Measurements from ENCODE around the gene SPON2. TPM values are rescaled to one million over a fixed set of nuclear protein-coding genes. Genes with fewer than 3 reads are reported as not detected.

SPON2 gene
- total and polyA plus RNA-seq, 10 donors, result 8.3 to 51.3 (median 27.1) TPM

DNA sequence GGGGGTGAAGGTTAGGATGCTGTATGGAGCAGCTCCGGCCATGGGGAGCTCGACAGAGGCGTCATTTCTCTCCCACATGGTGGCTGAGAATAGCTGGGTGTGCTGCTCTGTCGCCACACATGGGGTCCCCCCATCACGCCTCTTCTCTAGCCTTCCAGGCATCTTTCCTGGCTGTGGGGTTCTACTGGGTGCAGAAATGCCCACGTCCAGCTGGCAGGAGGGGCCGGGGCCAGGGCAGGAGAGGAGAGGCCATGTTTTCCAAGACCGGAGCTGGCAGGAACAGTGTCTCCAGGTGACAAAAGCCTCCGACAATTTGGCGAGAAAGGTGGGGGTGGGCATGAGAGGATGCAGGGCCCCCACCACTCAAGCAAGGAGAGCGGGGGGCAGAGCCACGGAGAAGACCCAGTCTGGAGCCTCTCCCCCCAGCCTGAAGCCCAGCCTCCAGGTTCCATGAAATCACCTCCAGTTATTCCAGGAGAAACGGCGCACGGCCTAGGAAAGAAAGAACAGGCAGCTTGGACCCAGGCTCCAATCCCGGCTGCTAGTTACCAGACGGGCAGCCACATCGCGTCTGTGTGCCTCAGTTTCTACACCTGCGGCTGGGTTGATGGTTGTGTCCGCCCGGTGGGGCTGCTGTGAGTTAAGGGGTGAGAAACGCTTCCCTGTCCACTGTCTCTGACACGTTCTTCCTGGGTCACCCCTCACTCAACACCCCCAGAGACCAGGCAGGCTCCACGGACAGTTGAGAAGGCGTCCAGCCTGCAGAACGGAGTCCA is 27.4 kb upstream of the SPON2 start:
- peak overlapping the region in 6 of 8 donors; percentile 72 to 96 (median 91) for H3K27ac ChIP-seq
- TF ChIP-seq, protein P1, sequence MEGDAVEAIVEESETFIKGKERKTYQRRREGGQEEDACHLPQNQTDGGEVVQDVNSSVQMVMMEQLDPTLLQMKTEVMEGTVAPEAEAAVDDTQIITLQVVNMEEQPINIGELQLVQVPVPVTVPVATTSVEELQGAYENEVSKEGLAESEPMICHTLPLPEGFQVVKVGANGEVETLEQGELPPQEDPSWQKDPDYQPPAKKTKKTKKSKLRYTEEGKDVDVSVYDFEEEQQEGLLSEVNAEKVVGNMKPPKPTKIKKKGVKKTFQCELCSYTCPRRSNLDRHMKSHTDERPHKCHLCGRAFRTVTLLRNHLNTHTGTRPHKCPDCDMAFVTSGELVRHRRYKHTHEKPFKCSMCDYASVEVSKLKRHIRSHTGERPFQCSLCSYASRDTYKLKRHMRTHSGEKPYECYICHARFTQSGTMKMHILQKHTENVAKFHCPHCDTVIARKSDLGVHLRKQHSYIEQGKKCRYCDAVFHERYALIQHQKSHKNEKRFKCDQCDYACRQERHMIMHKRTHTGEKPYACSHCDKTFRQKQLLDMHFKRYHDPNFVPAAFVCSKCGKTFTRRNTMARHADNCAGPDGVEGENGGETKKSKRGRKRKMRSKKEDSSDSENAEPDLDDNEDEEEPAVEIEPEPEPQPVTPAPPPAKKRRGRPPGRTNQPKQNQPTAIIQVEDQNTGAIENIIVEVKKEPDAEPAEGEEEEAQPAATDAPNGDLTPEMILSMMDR (IDR thresholded peaks at IDR 0.05 in 8 of 11, conservative IDR thresholded peaks at IDR 0.05 in 3 of 11), result no peak
- TF ChIP-seq POLR2AphosphoS5 (IDR thresholded peaks at IDR 0.05) (no peak), POLR2A (IDR thresholded peaks at IDR 0.05) (no peak)
- intact Hi-C loops (cut with DNase I; ENCODE audit: low total_unique reads), result no loop called here
- peak; percentile 72 for DNase-seq
- no peaks in the 10 kb centered on the region for H3K27me3 ChIP-seq (replicated peaks in 1 of 7)
- H3K4me3 ChIP-seq, result peak overlapping the region in 4 of 8 donors; percentile 40 to 67 (median 42)
- H3K36me3 ChIP-seq, result peaks cover 0 to 27% (median 0%) of the 10 kb centered on the region in 6 donors
- H3K4me1 ChIP-seq, result peaks cover 18 to 89% (median 57%) of the 10 kb centered on the region in 6 donors
- no peaks in the 10 kb centered on the region for H3K9me3 ChIP-seq
- WGBS, 5 donors, result 78 to 85% (median 83%) methylated on average over 25 to 27 of the region's 27 CpGs

DNA sequence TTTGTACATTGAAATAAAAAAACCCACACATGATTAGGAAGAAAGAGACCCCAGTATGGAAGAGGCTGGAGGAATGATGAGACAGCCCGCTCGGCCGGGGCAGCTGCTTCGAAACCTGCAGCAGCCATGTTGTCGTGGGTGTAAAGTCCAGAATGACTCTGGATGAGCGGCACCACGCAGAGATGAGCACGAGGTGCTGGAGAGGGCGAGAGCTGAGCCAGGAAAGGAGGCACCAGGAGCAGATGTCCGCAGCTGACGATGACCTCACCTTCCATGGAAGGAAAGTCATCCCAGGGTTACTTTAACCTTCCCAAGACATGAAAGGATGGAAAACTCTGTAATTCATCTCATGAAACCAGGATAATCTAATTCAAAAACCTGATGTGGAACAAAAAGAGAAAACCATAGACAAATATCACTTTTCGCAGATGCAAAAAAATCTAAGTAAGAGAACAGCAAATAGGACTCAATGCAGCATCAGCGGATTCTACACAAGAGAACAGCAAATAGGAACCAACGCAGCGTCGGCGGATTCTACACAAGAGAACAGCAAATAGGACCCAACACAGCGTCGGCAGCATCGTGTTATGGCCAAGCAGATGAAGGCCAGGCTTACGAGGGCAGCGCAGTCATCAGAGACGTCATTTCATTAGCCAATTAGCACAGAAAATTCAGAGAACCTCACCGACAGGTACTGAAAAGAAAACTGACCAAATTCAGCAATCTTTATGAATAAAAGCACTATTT is 25.9 kb upstream of the SPON2 start:
- H3K27me3 ChIP-seq (replicated peaks in 1 of 7), result no peaks in the 10 kb centered on the region
- intact Hi-C loops (cut with DNase I; ENCODE audit: low total_unique reads), result no loop called here
- H3K4me1 ChIP-seq, result peaks cover 17 to 85% (median 52%) of the 10 kb centered on the region in 6 donors
- H3K4me3 ChIP-seq, result no peak overlapping the region
- no peak for TF ChIP-seq POLR2A (IDR thresholded peaks at IDR 0.05)
- TF ChIP-seq, protein P1 (IDR thresholded peaks at IDR 0.05 in 8 of 11, conservative IDR thresholded peaks at IDR 0.05 in 3 of 11), result no peak
- no peak for TF ChIP-seq POLR2AphosphoS5 (IDR thresholded peaks at IDR 0.05)
- no peak overlapping the region for H3K27ac ChIP-seq
- no peaks in the 10 kb centered on the region for H3K9me3 ChIP-seq
- WGBS, 5 donors, result 86 to 94% (median 91%) methylated on average over 24 of the region's 24 CpGs
- no peak for DNase-seq
- H3K36me3 ChIP-seq, result peaks cover 0 to 27% (median 0%) of the 10 kb centered on the region in 6 donors

DNA sequence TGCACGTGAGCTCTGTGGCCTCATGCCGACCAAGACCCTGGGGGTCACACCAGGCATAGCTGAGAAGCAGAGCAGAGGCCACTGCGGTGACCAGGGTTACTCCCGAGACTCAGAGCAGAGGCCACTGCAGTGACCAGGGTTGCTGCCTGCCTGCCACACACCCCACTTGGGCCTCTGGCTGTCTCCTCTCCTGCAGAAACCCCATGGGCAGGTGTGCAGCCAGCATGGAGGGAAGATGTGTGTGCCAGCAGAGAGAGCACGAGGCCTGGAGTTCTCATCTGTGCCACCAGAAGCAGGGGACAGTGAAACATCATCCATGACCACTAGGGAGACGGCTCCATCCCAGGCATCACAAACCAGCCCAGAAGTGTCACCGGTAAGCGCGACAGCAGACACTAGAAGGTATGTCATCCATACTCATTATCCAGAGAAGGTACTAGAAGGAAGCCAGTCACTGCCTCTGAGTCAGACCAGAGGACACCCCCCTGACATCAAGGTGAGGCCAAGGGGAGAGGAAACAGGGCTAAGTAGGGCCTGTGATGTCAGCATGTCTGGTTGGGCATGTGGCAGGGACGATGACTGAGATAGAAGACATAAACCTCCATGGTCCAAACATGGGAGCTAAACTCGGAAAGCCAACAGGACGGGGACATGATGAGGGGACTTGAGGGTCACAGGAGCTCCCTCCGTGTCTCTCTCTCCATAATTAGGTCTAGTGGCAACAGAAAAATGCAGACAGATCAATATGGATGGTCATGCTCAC is 24.2 kb upstream of the SPON2 start:
- Histone ChIP-seq H3K4me3 (no peak overlapping the region), H3K27ac (no peak overlapping the region), H3K36me3 (peaks cover 0 to 27% (median 0%) of the 10 kb centered on the region in 6 donors), H3K4me1 (peaks cover 16 to 85% (median 49%) of the 10 kb centered on the region in 6 donors), H3K9me3 (no peaks in the 10 kb centered on the region), H3K27me3 (replicated peaks in 1 of 7) (no peaks in the 10 kb centered on the region)
- intact Hi-C loops (cut with DNase I; ENCODE audit: low total_unique reads), result no loop called here
- WGBS, 5 donors, result 89 to 92% (median 89%) methylated on average over 13 of the region's 13 CpGs
- TF ChIP-seq, protein P1 (IDR thresholded peaks at IDR 0.05 in 8 of 11, conservative IDR thresholded peaks at IDR 0.05 in 3 of 11), result no peak
- TF ChIP-seq POLR2AphosphoS5 (IDR thresholded peaks at IDR 0.05) (no peak), POLR2A (IDR thresholded peaks at IDR 0.05) (no peak)
- DNase-seq, result no peak

Measured in spleen (tissue), 11 donors.